GM10266 (cell line): ENCODE results near the gene NBEA.

Experiments used
- DNase-seq: peaks from one replicate; pipeline ENCODE4 v3.0.0; 2012; ENCODE audit errors: extremely low spot score
- CTCF ChIP-seq: IDR thresholded peaks from 2 replicates; pipeline ENCODE4 v1.5.1; 2012; ENCODE audit warnings: mild to moderate bottlenecking, low read depth; ENCODE audit not compliant: control insufficient read depth, insufficient read depth; ENCODE audit errors: missing control alignments

NBEA gene

GRCh38 chr13:35693134-35693784, 751.2 kb downstream of the NBEA start:
- no peak for TF ChIP-seq CTCF
- DNase-seq: no peak

DNA sequence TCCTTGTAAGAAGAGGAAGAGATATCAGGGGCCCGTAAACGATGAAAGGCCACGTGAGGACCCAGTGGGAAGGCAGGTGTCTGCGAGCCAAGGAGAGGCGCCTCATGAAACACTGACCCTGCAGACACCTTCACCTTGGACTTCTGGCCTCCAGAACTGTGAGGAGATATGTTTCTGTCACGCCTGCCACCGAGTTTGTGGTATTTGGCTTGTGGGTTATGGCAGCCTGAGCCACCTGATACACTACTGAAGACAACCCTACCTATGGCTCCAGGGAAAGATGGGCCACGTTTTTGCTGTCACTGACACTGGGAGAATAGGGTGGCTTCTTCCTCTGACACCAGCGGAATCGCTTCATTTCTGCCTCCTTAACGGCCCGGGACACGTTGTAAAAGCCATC, 752.0 kb downstream of the NBEA start:
- TF ChIP-seq CTCF: no peak

GRCh38 chr13:35694549-35695447, 752.7 kb downstream of the NBEA start:
- no peak for DNase-seq
- no peak for TF ChIP-seq CTCF

More for the DNA sequence above, 752.0 kb downstream of the NBEA start:
- no peak for DNase-seq

GRCh38 chr13:35695448-35695770, 753.3 kb downstream of the NBEA start:
- DNase-seq: no peak
- TF ChIP-seq CTCF: no peak

GRCh38 chr13:35697186-35697730, 755.2 kb downstream of the NBEA start:
- no peak for DNase-seq
- TF ChIP-seq CTCF: no peak

DNA sequence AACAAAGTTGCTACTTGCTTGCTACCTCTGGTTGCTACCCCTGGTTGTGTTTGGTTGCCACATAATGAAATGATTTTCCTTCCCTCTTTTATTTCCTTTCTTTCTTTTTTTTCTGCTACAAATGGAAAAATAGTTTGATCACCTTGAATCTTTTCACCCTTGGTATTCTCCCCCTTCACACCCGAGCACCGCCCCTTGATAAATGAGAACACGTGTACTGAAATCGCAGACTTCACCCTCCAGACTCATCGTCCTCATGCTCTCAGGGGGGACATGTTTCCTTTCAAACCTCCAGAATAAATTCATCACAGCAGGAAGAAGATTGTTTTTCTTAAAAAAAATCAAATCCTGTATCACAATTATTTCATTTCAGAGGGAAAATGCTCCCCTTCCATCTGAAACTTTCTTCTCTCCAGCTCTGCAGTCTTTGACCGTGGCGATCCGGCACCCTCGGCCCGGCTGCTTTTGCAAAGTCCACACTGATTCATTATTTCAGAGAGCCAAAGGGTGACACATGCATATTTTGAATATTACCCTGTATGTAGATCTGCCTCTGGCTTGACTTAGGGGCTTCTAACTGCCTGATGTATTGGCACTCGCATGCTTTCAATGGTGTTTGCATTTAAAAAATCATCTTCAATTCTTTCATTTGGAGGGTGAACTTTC, 757.0 kb downstream of the NBEA start:
- no peak for DNase-seq
- no peak for TF ChIP-seq CTCF
